A549 (cell line): ENCODE data around the gene TMIGD3. TPM values are rescaled to one million over a fixed set of nuclear protein-coding genes. Genes with fewer than 3 reads are reported as not detected.

Source experiments
- ATAC-seq, 2 experiments: fragments of 200-7000 bp in 1 of 2; fragments of >200 bp in 1 of 2; cut with Nextera tagmentation in 1 of 2; cut with Tn5 transposase in 1 of 2; 3 replicates each; pipeline versions ENCODE4 v1.8.0 to v1.9.1; 2018 to 2020; ENCODE audit warnings: mild to moderate bottlenecking in 1 of 2, moderate library complexity in 1 of 2
- CTCF ChIA-PET: fragments of 300-600 bp; sonication (Branson Sonifier 250); formaldehyde crosslinking; extraction: SDS; loops from one replicate; lab custom pipeline; 2021; ENCODE audit warnings: antibody characterized with exemption, inconsistent platforms; lab: Yijun Ruan, JAX
- POLR2A ChIA-PET: fragments of 350-600 bp; formaldehyde crosslinking; extraction: SDS; loops from one replicate; lab custom pipeline; 2021; ENCODE audit warnings: antibody characterized with exemption, inconsistent platforms; lab: Yijun Ruan, JAX
- DNase-seq, 2 experiments: peaks; one replicate each; pipeline versions ENCODE4 v3.0.0 to v3.0.0-alpha.2; 2011 to 2016; ENCODE audit warnings: low read depth in 1 of 2, low spot score in 1 of 2
- FAIRE-seq: peaks from 2 replicates; lab custom pipeline; 2011; peaks lifted over from hg19 to GRCh38; lab: Jason Lieb, UNC
- H3K27ac ChIP-seq, 2 experiments: fragments of >200 bp; sonication (Bioruptor Twin); formaldehyde crosslinking; 3 replicates each; pipeline ENCODE4 v1.5.1; 2016 to 2017
- H3K4me1 ChIP-seq: fragments of >200 bp; sonication (Bioruptor Twin); formaldehyde crosslinking; 3 replicates; pipeline ENCODE4 v1.6.1; 2016
- H3K4me2 ChIP-seq: fragments of >200 bp; sonication (Bioruptor Twin); formaldehyde crosslinking; 3 replicates; pipeline ENCODE4 v1.6.1; 2016
- H3K4me3 ChIP-seq: fragments of >200 bp; sonication (Bioruptor Twin); formaldehyde crosslinking; 3 replicates; pipeline ENCODE4 v1.5.1; 2016
- H3K9me3 ChIP-seq: fragments of >200 bp; sonication (Bioruptor Twin); formaldehyde crosslinking; 3 replicates; pipeline ENCODE4 v1.6.1; 2016
- BHLHE40 ChIP-seq: IDR thresholded peaks from 2 replicates; pipeline ENCODE4 v1.6.1; 2012; ENCODE audit warnings: low read depth, low read length, inconsistent platforms
- CBX8 ChIP-seq: fragments of 200-600 bp; sonication (generic); IDR thresholded peaks from 2 replicates; pipeline ENCODE4 v1.6.1; 2016
- CHD2 ChIP-seq: fragments of 150-350 bp; IDR thresholded peaks from 2 replicates; pipeline ENCODE4 v1.6.1; 2014; ENCODE audit warnings: low read length; ENCODE audit not compliant: partially characterized antibody
- CHD4 ChIP-seq: fragments of 200-600 bp; sonication (generic); IDR thresholded peaks from 2 replicates; pipeline ENCODE4 v1.6.1; 2016; ENCODE audit warnings: antibody characterized with exemption, mild to moderate bottlenecking, borderline replicate concordance
- ESRRA ChIP-seq: fragments of 150-350 bp; IDR thresholded peaks from 2 replicates; pipeline ENCODE4 v1.6.1; 2014; ENCODE audit warnings: mild to moderate bottlenecking, low read length, borderline replicate concordance
- HMGXB4 ChIP-seq: fragments of 250-450 bp; sonication (Bioruptor Pico); IDR thresholded peaks from 2 replicates; pipeline ENCODE4 v1.5.0; 2021; ENCODE audit warnings: mild to moderate bottlenecking, moderate library complexity, borderline replicate concordance
- HOXB13 ChIP-seq: fragments of 250-450 bp; sonication (Bioruptor Pico); IDR thresholded peaks from 2 replicates; pipeline ENCODE4 v1.5.0; 2020; ENCODE audit warnings: low read depth, mild to moderate bottlenecking, moderate library complexity
- JUN ChIP-seq, 2 experiments: fragments of >200 bp; sonication (Bioruptor Twin); formaldehyde crosslinking; IDR thresholded peaks; 2 replicates in 1 of 2; 3 replicates in 1 of 2; pipeline ENCODE4 v1.6.1; 2016 to 2017
- JUNB ChIP-seq: fragments of >200 bp; sonication (Bioruptor Twin); formaldehyde crosslinking; IDR thresholded peaks from 2 replicates; pipeline ENCODE4 v1.6.1; 2016
- KDM5A ChIP-seq: fragments of 200-600 bp; sonication (generic); IDR thresholded peaks from 2 replicates; pipeline ENCODE4 v1.6.1; 2016; ENCODE audit warnings: antibody characterized with exemption, mild to moderate bottlenecking
- MAZ ChIP-seq: fragments of 150-350 bp; IDR thresholded peaks from 2 replicates; pipeline ENCODE4 v1.6.1; 2014; ENCODE audit warnings: antibody characterized with exemption, low read depth, low read length, borderline replicate concordance
- MYC ChIP-seq: IDR thresholded peaks from 2 replicates; pipeline ENCODE4 v1.6.1; 2012; ENCODE audit warnings: mild to moderate bottlenecking, inconsistent platforms, low read length, improper control_type of control experiment, borderline replicate concordance
- NR3C1 ChIP-seq: fragments of >200 bp; sonication (Bioruptor Twin); formaldehyde crosslinking; IDR thresholded peaks from 3 replicates; pipeline ENCODE4 v1.6.1; 2017
- POLR2A ChIP-seq: IDR thresholded peaks from 2 replicates; pipeline ENCODE4 v1.6.1; 2012; ENCODE audit warnings: mild to moderate bottlenecking, low read length
- POLR2AphosphoS2 ChIP-seq: conservative IDR thresholded peaks from 2 replicates; pipeline ENCODE4 v1.6.1; 2012; ENCODE audit warnings: low read length, improper control_type of control experiment, inconsistent platforms
- SMC3 ChIP-seq: fragments of >200 bp; sonication (Bioruptor Twin); formaldehyde crosslinking; IDR thresholded peaks from 3 replicates; pipeline ENCODE4 v1.6.1; 2018; ENCODE audit warnings: inconsistent platforms
- SREBF2 ChIP-seq: fragments of 450-650 bp; IDR thresholded peaks from 2 replicates; pipeline ENCODE4 v1.6.1; 2014; ENCODE audit warnings: mild to moderate bottlenecking, moderate library complexity
- TFCP2L1 ChIP-seq: fragments of 250-450 bp; sonication (Bioruptor Pico); IDR thresholded peaks from 2 replicates; pipeline ENCODE4 v1.5.0; 2021; ENCODE audit warnings: mild to moderate bottlenecking
- WGBS: methylation state at CpG from one replicate; pipeline ENCODE4 v1.1.6; 2017; ENCODE audit errors: missing lambda C conversion rate; 5-methylcytosine and 5-hydroxymethylcytosine counted together
- polyA plus RNA-seq, 4 experiments: library from polyadenylated mRNA; depleted of rRNA in 3 of 4; stranded (reverse); fragments of >200 nt; fragmentation: RNase III in 1 of 4; extraction: RNeasy Plus Mini Kit Qiagen cat#74134 plus additional on column Dnase treatment in 1 of 4; gene quantifications; 2 replicates in 3 of 4; 3 replicates in 1 of 4; pipeline ENCODE4 v1.2.3, GENCODE V29; 2011 to 2017
- TF ChIP-seq, protein P1 (sequence below): fragments of >200 bp; sonication (Bioruptor Twin); formaldehyde crosslinking; IDR thresholded peaks from 3 replicates; pipeline ENCODE4 v1.5.1; 2016
- TF ChIP-seq, protein P2 (sequence below): IDR thresholded peaks from 2 replicates; pipeline ENCODE4 v1.6.1; 2012

TMIGD3 gene
- polyA plus RNA-seq, 2 of the 4 experiments (the other 2 are of a cell fraction): not detected

- ATAC-seq (no peak), FAIRE-seq (no peak), DNase-seq (no peak)
- Histone ChIP-seq H3K9me3 (no peaks in the 10 kb centered on the region), H3K4me2 (no peak overlapping the region), H3K4me1 (no peaks in the 10 kb centered on the region), H3K4me3 (no peak overlapping the region), H3K27ac (no peak overlapping the region)
- WGBS: 36% methylated on average over 2 of the region's 2 CpGs
- TF ChIP-seq, protein P1, sequence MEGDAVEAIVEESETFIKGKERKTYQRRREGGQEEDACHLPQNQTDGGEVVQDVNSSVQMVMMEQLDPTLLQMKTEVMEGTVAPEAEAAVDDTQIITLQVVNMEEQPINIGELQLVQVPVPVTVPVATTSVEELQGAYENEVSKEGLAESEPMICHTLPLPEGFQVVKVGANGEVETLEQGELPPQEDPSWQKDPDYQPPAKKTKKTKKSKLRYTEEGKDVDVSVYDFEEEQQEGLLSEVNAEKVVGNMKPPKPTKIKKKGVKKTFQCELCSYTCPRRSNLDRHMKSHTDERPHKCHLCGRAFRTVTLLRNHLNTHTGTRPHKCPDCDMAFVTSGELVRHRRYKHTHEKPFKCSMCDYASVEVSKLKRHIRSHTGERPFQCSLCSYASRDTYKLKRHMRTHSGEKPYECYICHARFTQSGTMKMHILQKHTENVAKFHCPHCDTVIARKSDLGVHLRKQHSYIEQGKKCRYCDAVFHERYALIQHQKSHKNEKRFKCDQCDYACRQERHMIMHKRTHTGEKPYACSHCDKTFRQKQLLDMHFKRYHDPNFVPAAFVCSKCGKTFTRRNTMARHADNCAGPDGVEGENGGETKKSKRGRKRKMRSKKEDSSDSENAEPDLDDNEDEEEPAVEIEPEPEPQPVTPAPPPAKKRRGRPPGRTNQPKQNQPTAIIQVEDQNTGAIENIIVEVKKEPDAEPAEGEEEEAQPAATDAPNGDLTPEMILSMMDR: no peak
- TF ChIP-seq CBX8 (no peak), SREBF2 (no peak), HOXB13 (no peak), JUNB (no peak), JUN (IDR thresholded peaks at IDR 0.05) (no peak), POLR2A (no peak), HMGXB4 (CRISPR knock-in tag) (no peak), KDM5A (no peak), BHLHE40 (no peak), MAZ (no peak), CHD4 (no peak), NR3C1 (no peak), MYC (no peak), POLR2AphosphoS2 (no peak), CHD2 (no peak), SMC3 (no peak), ESRRA (no peak)
- TF ChIP-seq, protein P2, sequence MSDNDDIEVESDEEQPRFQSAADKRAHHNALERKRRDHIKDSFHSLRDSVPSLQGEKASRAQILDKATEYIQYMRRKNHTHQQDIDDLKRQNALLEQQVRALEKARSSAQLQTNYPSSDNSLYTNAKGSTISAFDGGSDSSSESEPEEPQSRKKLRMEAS: no peak
- POLR2A ChIA-PET: no interaction called here
- CTCF ChIA-PET: no interaction called here
These were observed 26.6 kb downstream of the TMIGD3 start for GRCh38 chr1:111476761-111477309.

DNA sequence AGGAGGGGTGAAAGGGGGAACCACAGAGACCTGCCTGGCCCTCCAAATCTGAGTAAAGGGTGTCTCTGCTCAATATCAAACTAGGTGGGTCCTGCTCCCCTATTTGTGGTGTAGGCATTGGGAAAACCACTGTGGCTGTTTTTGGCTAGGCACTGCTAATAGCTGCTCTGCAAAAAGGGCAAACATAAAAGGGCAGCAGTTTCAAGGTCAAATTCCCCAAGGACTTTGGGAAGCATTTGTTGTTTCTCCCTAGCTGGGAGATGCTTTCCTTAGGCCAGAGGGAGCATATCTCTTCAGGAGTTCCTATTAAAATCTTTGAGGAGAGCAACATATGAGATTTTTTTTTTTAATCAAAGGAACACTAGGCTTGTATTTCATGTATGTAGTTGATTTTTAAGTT is 27.2 kb downstream of the TMIGD3 start:
- no peak overlapping the region for H3K4me2 ChIP-seq
- DNase-seq (no peak), FAIRE-seq (no peak)
- POLR2A ChIA-PET: no interaction called here
- CTCF ChIA-PET: no interaction called here
- no peaks in the 10 kb centered on the region for H3K4me1 ChIP-seq
- no peak overlapping the region for H3K4me3 ChIP-seq
- no peaks in the 10 kb centered on the region for H3K9me3 ChIP-seq
- TF ChIP-seq, protein P2: no peak
- TF ChIP-seq, all 56 proteins: peak for 0
- H3K27ac ChIP-seq: no peak overlapping the region
- ATAC-seq: no peak

DNA sequence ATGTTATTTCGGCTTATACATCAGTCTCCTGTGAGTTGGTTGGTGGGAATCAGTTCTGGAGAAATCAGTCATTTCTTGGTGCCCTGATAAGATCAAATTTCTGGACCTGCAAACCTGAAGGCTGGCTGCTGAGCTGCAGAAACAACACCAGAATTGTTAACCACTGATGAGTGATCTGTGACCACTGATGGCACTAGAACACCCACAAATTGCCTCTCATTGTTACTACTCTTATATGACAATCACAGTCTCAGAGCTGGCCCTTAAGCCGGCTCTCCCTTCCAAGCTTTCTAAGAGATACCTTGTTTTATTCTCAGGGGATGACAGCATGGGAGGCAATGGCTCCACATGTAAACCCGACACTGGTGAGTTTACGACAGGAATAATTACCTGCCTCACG is 27.7 kb downstream of the TMIGD3 start:
- CTCF ChIA-PET: no interaction called here
- no peaks in the 10 kb centered on the region for H3K9me3 ChIP-seq
- H3K4me1 ChIP-seq: no peaks in the 10 kb centered on the region
- no peak for ATAC-seq
- TF ChIP-seq SREBF2: no peak
- TF ChIP-seq JUNB: no peak
- TF ChIP-seq TFCP2L1 (CRISPR knock-in tag): no peak
- TF ChIP-seq, all 56 proteins: peak for 0
- Histone ChIP-seq H3K4me2 (no peak overlapping the region), H3K27ac (no peak overlapping the region), H3K4me3 (no peak overlapping the region)
- FAIRE-seq (no peak), DNase-seq (no peak)
- POLR2A ChIA-PET: no interaction called here
- 75% methylated on average over 5 of the region's 5 CpGs for WGBS
